ENCODE data around the gene ATP11A. TPM values are rescaled to one million over a fixed set of nuclear protein-coding genes. Genes with fewer than 3 reads are reported as not detected.

Gene ATP11A
- total and polyA plus RNA-seq, 2 experiments from 2014 or later, result 4.9 to 5.0 TPM

- H3K4me2 ChIP-seq (ENCODE audit: unreplicated experiment), result no peak overlapping the region
- no peaks in the 10 kb centered on the region for H3K9me3 ChIP-seq (ENCODE audit: low read depth)
- H2AFZ ChIP-seq, result no peak overlapping the region
- H3K36me3 ChIP-seq (ENCODE audit: low read depth), result no peaks in the 10 kb centered on the region
- no peaks in the 10 kb centered on the region for H3K79me2 ChIP-seq (ENCODE audit: insufficient read depth)
- no peaks in the 10 kb centered on the region for H3K4me1 ChIP-seq (ENCODE audit: insufficient read depth)
- no peaks in the 10 kb centered on the region for H3F3A ChIP-seq (ENCODE audit: insufficient read depth)
- no peaks in the 10 kb centered on the region for H4K20me1 ChIP-seq (ENCODE audit: insufficient read depth)
- H3K27ac ChIP-seq, result no peak overlapping the region
- no peak for DNase-seq
- WGBS, 2 experiments (ENCODE audit: low coverage in 1 of 2, low lambda C conversion rate in 2 of 2, missing lambda C conversion rate in 2 of 2), result 85% methylated on average over 7 to 49 of the region's 49 CpGs
- H3K9ac ChIP-seq, result no peak overlapping the region
- H3K27me3 ChIP-seq (replicated peaks; ENCODE audit: insufficient read depth), result no peaks in the 10 kb centered on the region
- H3K9me2 ChIP-seq (ENCODE audit: insufficient read depth), result no peaks in the 10 kb centered on the region
- no peak overlapping the region for H3K4me3 ChIP-seq
- TF ChIP-seq EZH2 (IDR thresholded peaks at IDR 0.05; ENCODE audit: insufficient read depth, poor library complexity, severe bottlenecking) (no peak), EZH2phosphoT487 (IDR thresholded peaks at IDR 0.05; ENCODE audit: insufficient read depth, low read depth) (no peak)
- in situ Hi-C loops (cut with MboI), result loop anchor here (25.0 kb wide), 1 partner anchor 217 kb away; no protein-coding TSS in a partner anchor
Observed at GRCh38 chr13:112645327-112645914, 44.4 kb upstream of the ATP11A start.

GRCh38 chr13:112647256-112647655, 42.6 kb upstream of the ATP11A start:
- Histone ChIP-seq H3K27ac (no peak overlapping the region), H4K20me1 (ENCODE audit: insufficient read depth) (no peaks in the 10 kb centered on the region), H3K36me3 (ENCODE audit: low read depth) (no peaks in the 10 kb centered on the region), H3K9me2 (ENCODE audit: insufficient read depth) (no peaks in the 10 kb centered on the region), H3K4me3 (no peak overlapping the region), H3K27me3 (replicated peaks; ENCODE audit: insufficient read depth) (0 out of 2 replicates have a peak, but pooled peaks cover 9% of the 10 kb centered on the region), H3K4me2 (ENCODE audit: unreplicated experiment) (no peak overlapping the region), H3K79me2 (ENCODE audit: insufficient read depth) (no peaks in the 10 kb centered on the region), H3K9me3 (ENCODE audit: low read depth) (no peaks in the 10 kb centered on the region), H3K4me1 (ENCODE audit: insufficient read depth) (no peaks in the 10 kb centered on the region), H3F3A (ENCODE audit: insufficient read depth) (no peaks in the 10 kb centered on the region), H3K9ac (no peak overlapping the region), H2AFZ (no peak overlapping the region)
- in situ Hi-C loops (cut with MboI), result loop anchor here (25.0 kb wide), 1 partner anchor 215 kb away; no protein-coding TSS in a partner anchor
- DNase-seq, result no peak
- WGBS, 2 experiments (ENCODE audit: low coverage in 1 of 2, low lambda C conversion rate in 2 of 2, missing lambda C conversion rate in 2 of 2), result 76% methylated on average over 14 of the region's 14 CpGs
- no peak for TF ChIP-seq EZH2phosphoT487 (IDR thresholded peaks at IDR 0.05; ENCODE audit: insufficient read depth, low read depth)
- TF ChIP-seq EZH2 (IDR thresholded peaks at IDR 0.05; ENCODE audit: insufficient read depth, poor library complexity, severe bottlenecking), result no peak

GRCh38 chr13:112648101-112648500, 41.7 kb upstream of the ATP11A start:
- Histone ChIP-seq H3K9ac (no peak overlapping the region), H3K79me2 (ENCODE audit: insufficient read depth) (no peaks in the 10 kb centered on the region), H3K36me3 (ENCODE audit: low read depth) (no peaks in the 10 kb centered on the region), H3K27me3 (replicated peaks; ENCODE audit: insufficient read depth) (0 out of 2 replicates have a peak, but pooled peaks cover 9% of the 10 kb centered on the region), H2AFZ (no peak overlapping the region), H3K27ac (no peak overlapping the region), H3F3A (ENCODE audit: insufficient read depth) (no peaks in the 10 kb centered on the region), H3K9me2 (ENCODE audit: insufficient read depth) (no peaks in the 10 kb centered on the region), H3K4me3 (no peak overlapping the region), H4K20me1 (ENCODE audit: insufficient read depth) (no peaks in the 10 kb centered on the region), H3K4me1 (ENCODE audit: insufficient read depth) (no peaks in the 10 kb centered on the region), H3K9me3 (ENCODE audit: low read depth) (no peaks in the 10 kb centered on the region), H3K4me2 (ENCODE audit: unreplicated experiment) (no peak overlapping the region)
- TF ChIP-seq EZH2phosphoT487 (IDR thresholded peaks at IDR 0.05; ENCODE audit: insufficient read depth, low read depth), result no peak
- no peak for TF ChIP-seq EZH2 (IDR thresholded peaks at IDR 0.05; ENCODE audit: insufficient read depth, poor library complexity, severe bottlenecking)
- 56 to 61% methylated on average over 10 of the region's 10 CpGs for WGBS, 2 experiments (ENCODE audit: low coverage in 1 of 2, low lambda C conversion rate in 2 of 2, missing lambda C conversion rate in 2 of 2)
- in situ Hi-C loops (cut with MboI), result loop anchor here (25.0 kb wide), 1 partner anchor 214 kb away; no protein-coding TSS in a partner anchor
- DNase-seq, result no peak

- no peak for DNase-seq
- Histone ChIP-seq H3K9me2 (ENCODE audit: insufficient read depth) (no peaks in the 10 kb centered on the region), H3K79me2 (ENCODE audit: insufficient read depth) (no peaks in the 10 kb centered on the region), H2AFZ (no peak overlapping the region), H3F3A (ENCODE audit: insufficient read depth) (no peaks in the 10 kb centered on the region), H3K27me3 (replicated peaks; ENCODE audit: insufficient read depth) (0 out of 2 replicates have a peak, but pooled peaks cover 9% of the 10 kb centered on the region), H3K4me1 (ENCODE audit: insufficient read depth) (no peaks in the 10 kb centered on the region), H4K20me1 (ENCODE audit: insufficient read depth) (no peaks in the 10 kb centered on the region), H3K4me3 (no peak overlapping the region), H3K9ac (no peak overlapping the region), H3K27ac (no peak overlapping the region), H3K4me2 (ENCODE audit: unreplicated experiment) (no peak overlapping the region), H3K36me3 (ENCODE audit: low read depth) (no peaks in the 10 kb centered on the region), H3K9me3 (ENCODE audit: low read depth) (no peaks in the 10 kb centered on the region)
- TF ChIP-seq EZH2 (IDR thresholded peaks at IDR 0.05; ENCODE audit: insufficient read depth, poor library complexity, severe bottlenecking) (no peak), EZH2phosphoT487 (IDR thresholded peaks at IDR 0.05; ENCODE audit: insufficient read depth, low read depth) (no peak)
- in situ Hi-C loops (cut with MboI), result loop anchor here (25.0 kb wide), 1 partner anchor 213 kb away; no protein-coding TSS in a partner anchor
- WGBS, 2 experiments (ENCODE audit: low coverage in 1 of 2, low lambda C conversion rate in 2 of 2, missing lambda C conversion rate in 2 of 2), result 88 to 91% methylated on average over 31 of the region's 31 CpGs
Observed at GRCh38 chr13:112648966-112649690, 40.7 kb upstream of the ATP11A start.
